Gastrocnemius medialis (tissue), 4 donors: ENCODE data around the gene OAS3.

Experiments
- POLR2A ChIP-seq, 2 donors: fragments of 450-650 bp; IDR thresholded peaks; one replicate each; pipeline ENCODE4 v1.6.1; 2017; ENCODE audit warnings: antibody characterized with exemption in 2 of 2, mild to moderate bottlenecking in 2 of 2, moderate library complexity in 2 of 2
- TF ChIP-seq, protein P1 (sequence below), 5 experiments: fragments of 450-650 bp in 3 of 5; fragments of 200-600 bp in 2 of 5; sonication (generic) in 2 of 5; IDR thresholded peaks in 4 of 5; conservative IDR thresholded peaks in 1 of 5; 1 replicate in 4 of 5; 2 replicates in 1 of 5; pipeline ENCODE4 v1.5.1; 2016 to 2019; ENCODE audit warnings: antibody characterized with exemption in 5 of 5, mild to moderate bottlenecking in 3 of 5, moderate library complexity in 3 of 5

DNA sequence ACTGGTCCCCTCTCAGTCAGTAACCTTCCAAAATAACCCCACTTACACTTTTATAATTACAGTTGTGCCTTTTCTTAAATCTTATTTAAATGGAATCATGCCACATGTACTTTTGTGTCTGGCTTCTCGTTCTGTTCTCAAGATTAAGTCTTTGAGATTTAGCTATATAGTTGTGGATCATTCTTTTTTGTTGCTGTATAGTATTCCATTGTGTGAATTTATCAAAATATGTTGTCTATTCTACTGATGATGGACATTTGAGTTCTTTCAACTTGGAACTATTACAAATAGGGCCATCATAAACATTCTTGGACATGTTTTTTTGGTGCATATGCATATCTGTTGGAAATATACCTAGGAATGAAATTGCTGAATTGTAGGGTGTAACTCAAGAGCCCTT lies 9.0 kb downstream of the OAS3 start:
- no peak for TF ChIP-seq POLR2A (IDR thresholded peaks at IDR 0.05)
- TF ChIP-seq, protein P1, sequence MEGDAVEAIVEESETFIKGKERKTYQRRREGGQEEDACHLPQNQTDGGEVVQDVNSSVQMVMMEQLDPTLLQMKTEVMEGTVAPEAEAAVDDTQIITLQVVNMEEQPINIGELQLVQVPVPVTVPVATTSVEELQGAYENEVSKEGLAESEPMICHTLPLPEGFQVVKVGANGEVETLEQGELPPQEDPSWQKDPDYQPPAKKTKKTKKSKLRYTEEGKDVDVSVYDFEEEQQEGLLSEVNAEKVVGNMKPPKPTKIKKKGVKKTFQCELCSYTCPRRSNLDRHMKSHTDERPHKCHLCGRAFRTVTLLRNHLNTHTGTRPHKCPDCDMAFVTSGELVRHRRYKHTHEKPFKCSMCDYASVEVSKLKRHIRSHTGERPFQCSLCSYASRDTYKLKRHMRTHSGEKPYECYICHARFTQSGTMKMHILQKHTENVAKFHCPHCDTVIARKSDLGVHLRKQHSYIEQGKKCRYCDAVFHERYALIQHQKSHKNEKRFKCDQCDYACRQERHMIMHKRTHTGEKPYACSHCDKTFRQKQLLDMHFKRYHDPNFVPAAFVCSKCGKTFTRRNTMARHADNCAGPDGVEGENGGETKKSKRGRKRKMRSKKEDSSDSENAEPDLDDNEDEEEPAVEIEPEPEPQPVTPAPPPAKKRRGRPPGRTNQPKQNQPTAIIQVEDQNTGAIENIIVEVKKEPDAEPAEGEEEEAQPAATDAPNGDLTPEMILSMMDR (IDR thresholded peaks at IDR 0.05 in 4 of 5, conservative IDR thresholded peaks at IDR 0.05 in 1 of 5), result no peak
